Small intestine (tissue), 7 donors: ENCODE measurements around the gene HIF3A. TPM values are rescaled to one million over a fixed set of nuclear protein-coding genes. Genes with fewer than 3 reads are reported as not detected.

Source experiments
- DNase-seq, 2 donors: peaks; one replicate each; pipeline versions ENCODE4 v3.0.0 to v3.0.0-alpha.2; 2013
- FAIRE-seq: peaks from 2 replicates; lab custom pipeline; 2012; peaks lifted over from hg19 to GRCh38; lab: Jason Lieb, UNC
- H3K27ac ChIP-seq, 3 donors: one replicate each; pipeline ENCODE4 v1.5.1; 2013; ENCODE audit warnings: low read length in 2 of 3, mild to moderate bottlenecking in 2 of 3, control low read depth in 1 of 3, inconsistent platforms in 1 of 3, low read depth in 1 of 3, moderate library complexity in 1 of 3
- H3K27me3 ChIP-seq, 3 donors: one replicate each; pipeline ENCODE4 v1.6.1; 2013; ENCODE audit warnings: low read length in 3 of 3, inconsistent platforms in 1 of 3; ENCODE audit not compliant: control insufficient read depth in 3 of 3, insufficient read depth in 3 of 3
- H3K36me3 ChIP-seq, 3 donors: one replicate each; pipeline ENCODE4 v1.6.1; 2013; ENCODE audit warnings: low read length in 3 of 3, inconsistent platforms in 1 of 3, low read depth in 1 of 3, mild to moderate bottlenecking in 1 of 3, moderate library complexity in 1 of 3; ENCODE audit not compliant: control insufficient read depth in 3 of 3, insufficient read depth in 2 of 3
- H3K4me1 ChIP-seq, 3 donors: one replicate each; pipeline ENCODE4 v1.6.1; 2013; ENCODE audit warnings: low read length in 2 of 3, inconsistent platforms in 1 of 3, low read depth in 1 of 3, mild to moderate bottlenecking in 1 of 3, moderate library complexity in 1 of 3; ENCODE audit not compliant: control insufficient read depth in 3 of 3, insufficient read depth in 2 of 3
- H3K4me3 ChIP-seq, 3 donors: one replicate each; pipeline ENCODE4 v1.5.1; 2013; ENCODE audit warnings: low read length in 3 of 3, control low read depth in 1 of 3, inconsistent platforms in 1 of 3, low read depth in 1 of 3, mild to moderate bottlenecking in 1 of 3, moderate library complexity in 1 of 3
- H3K9me3 ChIP-seq, 2 donors: one replicate each; pipeline ENCODE4 v1.6.1; 2013; ENCODE audit warnings: low read depth in 1 of 2, low read length in 1 of 2; ENCODE audit not compliant: control insufficient read depth in 2 of 2, insufficient read depth in 1 of 2
- WGBS, 3 donors: extraction: QIAGEN DNeasy Blood & Tissue Kit; methylation state at CpG; one replicate each; pipeline ENCODE4 v1.1.7; 2013; 5-methylcytosine and 5-hydroxymethylcytosine counted together
- polyA plus RNA-seq, 4 donors: library from polyadenylated mRNA; stranded (reverse) in 3 of 4; unstranded in 1 of 4; fragments of 200-250 nt in 3 of 4; fragments of 120-200 nt in 1 of 4; gene quantifications; one replicate each; pipeline versions ENCODE4 v1.2.1 to v1.2.3, GENCODE V29; 2013
- donor health status: healthy with polysubstance abuse.
- donor health status: control.
- donor health status: control.
- donor health status: Bipolar disorder and iron deficiency.
- donor health status: healthy.

Gene HIF3A
- polyA plus RNA-seq, 4 donors: 0.89 to 159 (median 16.0) TPM

DNA sequence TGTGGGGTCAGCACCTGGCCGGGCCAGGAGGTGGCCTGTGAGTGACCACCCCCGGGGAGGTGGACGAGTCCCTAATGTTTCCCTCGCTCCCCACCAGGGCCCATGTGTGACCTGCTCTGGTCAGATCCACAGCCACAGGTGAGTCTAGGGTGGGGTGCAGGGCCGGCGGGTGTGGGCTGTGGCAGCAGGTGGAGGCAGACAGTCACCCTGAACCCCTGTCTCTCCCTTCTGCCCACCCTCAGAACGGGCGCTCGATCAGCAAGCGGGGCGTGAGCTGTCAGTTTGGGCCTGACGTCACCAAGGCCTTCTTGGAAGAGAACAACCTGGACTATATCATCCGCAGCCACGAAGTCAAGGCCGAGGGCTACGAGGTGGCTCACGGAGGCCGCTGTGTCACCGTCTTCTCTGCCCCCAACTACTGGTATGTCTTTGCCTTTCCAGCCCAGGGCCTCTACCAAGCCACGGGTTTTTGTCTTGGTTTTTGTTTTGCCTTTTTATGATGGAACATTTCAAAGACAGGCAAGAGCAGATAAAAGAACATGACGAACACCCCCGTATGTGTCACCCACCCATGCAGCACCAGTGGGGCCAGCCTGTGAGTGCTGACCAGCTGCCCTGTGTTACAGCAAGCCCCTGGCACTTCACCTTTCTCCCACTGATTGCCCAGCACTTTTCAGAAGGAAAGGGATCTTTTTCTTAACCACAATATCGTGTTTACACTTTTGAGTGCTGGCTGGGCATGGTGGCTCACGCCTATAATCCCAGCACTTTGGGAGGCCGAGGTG is 91.7 kb downstream of the HIF3A start:
- WGBS, 3 donors: 91 to 94% (median 92%) methylated on average over 23 to 25 of the region's 25 CpGs
- Histone ChIP-seq H3K4me1 (no peaks in the 10 kb centered on the region), H3K27me3 (no peaks in the 10 kb centered on the region), H3K9me3 (peaks cover 0 to 6% of the 10 kb centered on the region in 2 donors), H3K36me3 (peaks cover 15 to 96% (median 20%) of the 10 kb centered on the region in 3 donors), H3K4me3 (no peak overlapping the region), H3K27ac (no peak overlapping the region)
- no peak for DNase-seq
- FAIRE-seq: no peak

DNA sequence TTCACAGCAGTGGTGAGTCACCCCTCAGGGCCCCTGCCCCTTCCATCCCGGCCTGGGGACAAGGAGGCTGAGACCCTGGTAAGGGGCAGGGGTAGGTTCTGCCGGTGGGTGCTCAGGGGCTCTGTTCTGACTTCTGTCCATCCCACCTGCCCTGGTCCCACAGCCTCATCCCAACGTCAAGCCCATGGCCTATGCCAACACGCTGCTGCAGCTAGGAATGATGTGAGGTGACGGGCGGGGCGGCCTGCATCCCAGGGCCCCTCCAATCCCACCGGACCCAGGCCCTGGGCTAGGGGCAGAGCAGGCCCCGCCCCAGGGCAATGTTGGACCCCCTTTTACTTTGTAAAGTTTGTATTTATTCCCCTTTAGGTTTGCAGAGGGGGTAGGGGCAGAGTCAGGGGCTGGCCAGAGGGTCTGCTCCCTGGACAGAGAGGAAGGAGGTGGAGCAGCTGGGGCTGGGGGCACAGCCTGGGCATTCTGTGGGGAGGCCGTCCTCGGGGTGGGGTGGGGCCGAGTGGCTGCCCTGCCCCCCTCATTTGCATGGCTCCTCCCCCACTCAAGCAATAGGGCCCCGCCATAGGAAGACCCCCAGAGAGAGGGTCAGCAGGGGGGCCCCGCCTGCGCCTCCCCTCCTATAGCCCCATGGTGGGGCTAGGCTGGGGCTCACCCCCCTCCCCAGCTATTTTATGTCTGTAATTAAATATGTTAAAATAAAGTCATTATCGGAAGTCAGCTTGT is 93.4 kb downstream of the HIF3A start:
- H3K4me1 ChIP-seq: no peaks in the 10 kb centered on the region
- H3K27me3 ChIP-seq: no peaks in the 10 kb centered on the region
- DNase-seq: no peak
- 91 to 92% (median 92%) methylated on average over 13 to 16 of the region's 16 CpGs for WGBS, 3 donors
- H3K4me3 ChIP-seq: no peak overlapping the region
- FAIRE-seq: no peak
- no peak overlapping the region for H3K27ac ChIP-seq
- peaks cover 10 to 87% (median 15%) of the 10 kb centered on the region in 3 donors for H3K36me3 ChIP-seq
- H3K9me3 ChIP-seq: peaks cover 0 to 6% of the 10 kb centered on the region in 2 donors

DNA sequence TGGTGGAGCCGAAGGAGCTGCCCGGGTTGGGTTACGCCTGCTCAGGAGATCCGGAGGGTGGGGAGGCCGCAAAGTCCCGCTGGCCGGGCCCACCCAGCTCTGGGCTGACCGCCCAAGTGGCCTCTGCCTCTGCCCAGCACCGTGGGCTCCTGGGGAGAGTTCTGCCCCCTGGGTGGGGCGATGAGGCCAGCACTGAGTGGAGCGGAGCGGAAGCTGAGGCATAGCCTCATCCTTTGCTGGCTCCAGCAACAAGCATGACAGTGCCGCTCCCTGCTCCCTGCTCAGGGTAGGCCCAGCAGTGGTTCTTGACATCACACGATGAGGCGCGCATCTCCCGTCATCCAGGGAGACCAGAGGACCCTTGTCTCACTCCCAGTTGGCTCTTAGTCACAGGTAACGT is 94.0 kb downstream of the HIF3A start:
- DNase-seq (no peak), FAIRE-seq (no peak)
- H3K9me3 ChIP-seq: peaks cover 0 to 6% of the 10 kb centered on the region in 2 donors
- H3K27ac ChIP-seq: no peak overlapping the region
- no peaks in the 10 kb centered on the region for H3K27me3 ChIP-seq
- H3K36me3 ChIP-seq: peaks cover 10 to 81% (median 15%) of the 10 kb centered on the region in 3 donors
- no peak overlapping the region for H3K4me3 ChIP-seq
- H3K4me1 ChIP-seq: no peaks in the 10 kb centered on the region
- 90 to 97% (median 92%) methylated on average over 18 of the region's 18 CpGs for WGBS, 3 donors

DNA sequence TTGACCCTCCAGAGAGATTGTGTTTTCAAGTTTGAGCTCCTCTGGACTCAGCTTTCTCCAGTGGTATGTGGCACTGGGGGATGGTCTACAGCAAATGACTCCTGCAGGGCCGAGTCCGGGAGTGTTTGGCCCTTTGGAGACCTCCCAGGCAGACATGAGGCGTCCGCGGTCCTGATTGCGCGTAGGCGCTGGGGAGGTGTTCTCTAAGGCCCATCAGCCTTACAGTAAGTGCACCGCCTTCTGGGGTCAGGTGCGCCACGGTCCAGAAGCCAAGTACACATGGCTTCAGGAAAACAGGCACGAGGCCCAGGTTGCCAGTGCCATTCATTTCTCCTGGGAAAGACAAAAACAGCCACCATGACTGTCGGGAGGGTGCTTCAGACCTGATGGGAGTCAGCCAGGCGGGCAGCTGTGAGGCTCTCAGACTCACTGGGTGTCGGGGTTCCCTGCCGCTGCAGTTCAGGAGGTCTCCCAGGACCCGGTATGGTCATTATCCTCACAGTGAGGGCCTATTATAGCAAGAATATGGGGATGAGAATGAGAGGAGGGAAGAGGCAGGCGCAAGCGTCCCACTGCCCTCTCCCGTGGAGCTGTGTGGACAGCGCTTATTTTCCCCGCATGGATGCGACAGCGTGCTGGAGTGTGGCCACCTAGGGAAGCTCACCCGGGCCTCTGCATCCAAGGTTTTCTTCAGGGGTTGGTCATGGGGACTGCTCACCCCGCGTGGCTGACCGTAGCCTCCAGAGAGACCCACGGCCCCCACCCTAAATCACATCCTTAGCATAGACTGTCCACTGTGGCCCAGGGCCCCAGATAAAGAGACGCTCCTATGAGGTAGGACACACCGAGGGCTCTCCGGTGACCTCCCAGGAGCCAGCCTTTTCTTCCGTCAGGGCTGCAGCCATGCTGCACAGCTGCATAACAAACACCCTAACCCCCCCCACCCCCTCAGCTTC is 94.7 kb downstream of the HIF3A start:
- 89 to 95% (median 91%) methylated on average over 33 of the region's 33 CpGs for WGBS, 3 donors
- peaks cover 10 to 74% (median 13%) of the 10 kb centered on the region in 3 donors for H3K36me3 ChIP-seq
- H3K4me1 ChIP-seq: no peaks in the 10 kb centered on the region
- no peak overlapping the region for H3K4me3 ChIP-seq
- H3K27ac ChIP-seq: peak overlapping the region in 1 of 3 donors; percentile 14
- peaks cover 0 to 6% of the 10 kb centered on the region in 2 donors for H3K9me3 ChIP-seq
- no peak for FAIRE-seq
- DNase-seq: no peak
- no peaks in the 10 kb centered on the region for H3K27me3 ChIP-seq

DNA sequence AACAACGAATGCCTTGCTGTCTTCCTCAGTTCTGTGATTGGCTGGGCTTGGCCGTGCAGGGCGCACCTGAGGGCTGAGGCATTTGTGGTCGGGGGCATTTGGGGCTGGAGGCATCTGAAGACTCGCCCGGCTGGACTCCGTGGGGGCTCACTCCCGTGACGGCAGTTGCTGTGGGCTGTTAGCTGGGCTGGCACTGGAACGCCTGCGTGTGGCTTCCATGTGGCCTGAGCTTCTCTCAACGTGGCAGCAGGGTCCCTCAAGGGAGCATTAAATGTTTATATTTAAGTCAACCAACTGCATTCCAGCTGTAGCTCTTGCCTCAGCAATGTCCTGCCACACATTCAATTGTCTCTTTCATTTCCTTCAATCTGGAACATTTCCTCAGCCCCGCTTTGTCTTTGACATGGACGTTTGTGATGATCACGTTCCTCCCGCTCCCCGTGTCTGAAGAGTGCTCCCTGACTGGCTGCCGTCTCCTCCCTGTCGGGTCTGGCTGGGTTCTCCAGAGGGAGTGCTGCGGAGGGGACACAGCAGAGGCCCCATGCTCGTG is 95.5 kb downstream of the HIF3A start:
- Histone ChIP-seq H3K27ac (peak overlapping the region in 1 of 3 donors; percentile 14), H3K4me1 (no peaks in the 10 kb centered on the region), H3K4me3 (no peak overlapping the region), H3K36me3 (peaks cover 10 to 66% (median 13%) of the 10 kb centered on the region in 3 donors), H3K27me3 (no peaks in the 10 kb centered on the region), H3K9me3 (peaks cover 0 to 6% of the 10 kb centered on the region in 2 donors)
- no peak for DNase-seq
- WGBS, 3 donors: 60 to 80% (median 75%) methylated on average over 21 of the region's 21 CpGs
- FAIRE-seq: no peak

DNA sequence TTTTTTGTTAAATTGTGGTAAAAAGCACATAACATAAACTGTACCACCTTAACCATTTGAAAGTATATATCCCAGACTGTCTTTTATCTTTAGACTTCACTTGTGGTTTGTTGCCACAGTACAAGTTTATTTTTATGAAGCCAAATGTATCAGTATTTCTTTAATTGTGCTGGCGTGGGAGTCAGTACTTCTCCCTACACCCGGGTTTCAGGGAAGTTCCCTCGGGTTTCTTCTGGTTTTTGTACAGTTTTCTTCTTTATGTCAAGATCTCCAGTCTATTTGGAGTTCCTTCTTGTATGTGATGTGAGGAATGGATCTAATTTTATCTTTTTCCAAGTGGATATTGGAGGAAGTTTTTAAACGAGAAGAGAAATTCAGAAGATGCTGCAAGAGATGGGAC is 96.0 kb downstream of the HIF3A start:
- Histone ChIP-seq H3K36me3 (peaks cover 10 to 61% (median 11%) of the 10 kb centered on the region in 3 donors), H3K4me1 (no peaks in the 10 kb centered on the region), H3K27ac (no peak overlapping the region), H3K4me3 (no peak overlapping the region), H3K27me3 (no peaks in the 10 kb centered on the region), H3K9me3 (peaks cover 0 to 6% of the 10 kb centered on the region in 2 donors)
- DNase-seq (no peak), FAIRE-seq (no peak)
- 43 to 60% (median 51%) methylated on average over 4 of the region's 4 CpGs for WGBS, 3 donors
